HS-27A (cell line): ENCODE measurements around the gene NUTM2F.
"Not testable (repeated sequence)": the region's sequence is repeated elsewhere in the genome, so short reads cannot be mapped to it uniquely, and the experiment has no call there.

Source experiments
- DNase-seq: peaks from one replicate; pipeline ENCODE4 v3.0.0-alpha.2; 2012; ENCODE audit warnings: low read depth, missing footprints

Gene NUTM2F, protein sequence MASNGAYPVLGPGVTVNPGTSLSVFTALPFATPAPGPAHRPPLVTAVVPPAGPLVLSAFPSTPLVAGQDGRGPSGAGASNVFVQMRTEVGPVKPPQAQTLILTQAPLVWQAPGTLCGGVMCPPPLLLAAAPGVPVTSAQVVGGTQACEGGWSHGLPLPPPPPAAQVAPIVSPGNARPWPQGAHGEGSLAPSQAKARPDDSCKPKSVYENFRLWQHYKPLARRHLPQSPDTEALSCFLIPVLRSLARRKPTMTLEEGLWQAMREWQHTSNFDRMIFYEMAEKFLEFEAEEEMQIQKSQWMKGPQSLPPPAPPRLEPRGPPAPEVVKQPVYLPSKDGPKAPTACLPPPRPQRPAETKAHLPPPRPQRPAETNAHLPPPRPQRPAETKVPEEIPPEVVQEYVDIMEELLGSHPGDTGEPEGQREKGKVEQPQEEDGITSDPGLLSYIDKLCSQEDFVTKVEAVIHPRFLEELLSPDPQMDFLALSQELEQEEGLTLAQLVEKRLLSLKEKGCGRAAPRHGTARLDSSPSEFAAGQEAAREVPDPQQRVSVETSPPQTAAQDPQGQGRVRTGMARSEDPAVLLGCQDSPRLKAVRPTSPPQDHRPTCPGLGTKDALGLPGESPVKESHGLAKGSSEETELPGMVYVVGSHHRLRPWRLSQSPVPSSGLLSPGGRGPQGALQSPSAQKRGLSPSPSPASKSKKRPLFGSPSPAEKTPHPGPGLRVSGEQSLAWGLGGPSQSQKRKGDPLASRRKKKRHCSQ

GRCh38 chr9:94328544-94328943, at the start of gene NUTM2F:
NUTM2F (minus strand) TSS chr9:94328644; CDS start chr9:94328623, 21 bp downstream.
- not testable (repeated sequence) for DNase-seq

GRCh38 chr9:94375197-94375596, 46.8 kb upstream of the NUTM2F start:
- not testable (repeated sequence) for DNase-seq

DNA sequence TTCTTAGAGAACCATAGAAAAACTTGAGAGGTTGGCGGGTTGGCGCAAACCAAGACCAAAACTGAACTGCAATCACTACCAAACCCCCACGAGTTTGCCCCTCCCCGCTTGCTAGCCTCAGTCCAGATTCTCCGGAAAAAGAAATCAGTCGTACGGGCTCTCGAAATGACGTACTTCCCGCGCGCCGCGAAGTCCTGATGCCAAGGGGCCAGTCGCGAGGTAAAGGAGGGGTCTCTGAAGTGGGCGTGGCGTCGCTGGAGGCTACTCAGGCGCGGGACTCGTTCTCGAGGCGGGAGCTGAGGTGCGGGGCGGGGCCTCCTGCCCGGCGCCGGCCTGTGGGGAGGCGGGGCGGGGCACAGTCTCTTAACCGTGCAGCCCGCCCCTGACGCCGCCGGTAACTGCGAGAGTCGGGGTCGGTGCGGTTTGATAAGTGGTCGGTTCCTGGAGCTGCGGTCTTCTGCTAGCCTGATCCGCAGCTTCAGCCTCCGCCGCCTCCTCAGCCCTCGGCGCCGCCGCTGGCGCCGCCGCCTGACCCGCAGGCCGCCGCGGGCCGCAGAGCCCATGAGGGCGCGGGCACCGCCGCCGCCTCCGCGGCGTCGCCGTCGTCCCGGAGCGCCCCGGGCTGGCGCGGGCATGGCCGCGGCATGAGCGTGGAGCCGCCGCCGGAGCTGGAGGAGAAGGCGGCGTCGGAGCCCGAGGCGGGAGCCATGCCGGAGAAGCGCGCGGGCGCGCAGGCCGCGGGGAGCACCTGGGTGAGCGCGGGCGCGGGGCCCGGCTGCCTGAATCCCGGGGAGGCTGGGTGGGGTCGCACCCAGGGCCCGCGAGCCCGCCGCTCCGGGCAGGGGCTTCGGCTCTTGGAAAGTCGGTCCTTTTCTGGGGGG, 46.0 kb upstream of the NUTM2F start:
- DNase-seq: peak; percentile 39

- not testable (repeated sequence) for DNase-seq
Measured at GRCh38 chr9:94373779-94374175, 45.3 kb upstream of the NUTM2F start.

DNA sequence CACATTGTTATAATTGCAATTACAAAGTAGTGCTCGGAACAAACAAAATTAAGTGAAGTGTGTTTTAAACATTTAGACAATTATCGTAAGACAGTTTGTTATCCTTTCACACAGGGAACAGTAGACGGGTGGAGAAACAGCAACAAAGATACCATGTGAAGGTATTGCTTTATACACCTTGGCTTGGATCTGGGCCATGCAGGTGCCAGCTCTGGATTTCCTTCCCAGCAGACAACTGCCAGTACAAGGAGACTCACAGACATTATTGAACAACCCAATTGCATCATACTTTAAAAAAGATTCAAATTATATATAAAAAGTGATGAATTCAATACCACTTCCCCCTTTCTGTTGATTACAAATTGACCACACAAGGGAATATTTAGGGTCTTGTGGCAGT, 41.8 kb upstream of the NUTM2F start:
- not testable (repeated sequence) for DNase-seq

GRCh38 chr9:94364093-94364614, 35.7 kb upstream of the NUTM2F start:
- DNase-seq: not testable (repeated sequence)

DNA sequence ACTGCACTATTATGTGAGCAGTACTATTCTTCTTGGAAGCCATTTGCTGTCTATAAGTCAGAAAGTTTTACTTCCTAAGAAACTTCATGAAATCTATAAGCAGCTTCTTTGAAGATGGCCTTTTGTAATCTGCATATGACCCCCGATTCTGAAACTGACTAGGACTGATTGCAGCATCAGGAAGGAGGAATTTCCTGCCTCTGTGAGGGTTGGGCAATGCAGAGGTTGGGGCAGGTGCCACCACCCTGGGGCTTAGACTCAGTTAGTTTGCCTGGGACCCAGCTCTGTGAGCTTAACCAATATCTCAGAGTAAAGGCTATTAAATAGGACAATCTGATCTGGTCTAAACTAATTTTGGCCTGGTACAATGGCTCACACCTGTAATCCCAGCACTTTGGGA, 28.7 kb upstream of the NUTM2F start:
- DNase-seq: not testable (repeated sequence)

GRCh38 chr9:94351901-94352723, 23.7 kb upstream of the NUTM2F start:
- DNase-seq: not testable (repeated sequence)

DNA sequence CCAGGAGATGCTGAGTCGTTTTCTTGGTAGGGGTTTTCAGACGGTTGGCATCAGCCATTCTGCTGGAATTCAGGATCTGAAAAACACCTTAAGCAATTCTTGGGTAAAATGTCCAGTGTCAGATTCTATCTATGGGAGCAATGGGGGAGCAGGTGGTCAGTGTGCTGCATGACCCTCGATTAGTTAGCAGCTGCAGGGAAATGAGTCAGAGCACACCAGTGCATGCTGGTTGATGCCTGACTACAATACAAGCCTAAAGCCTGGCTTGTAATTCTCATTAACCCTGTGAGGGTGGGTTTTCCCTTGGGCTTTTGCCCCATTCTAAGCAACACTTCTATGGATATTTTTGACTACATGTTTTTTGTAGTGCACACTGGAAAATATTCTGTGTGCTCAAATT, 20.3 kb upstream of the NUTM2F start:
- DNase-seq: not testable (repeated sequence)

DNA sequence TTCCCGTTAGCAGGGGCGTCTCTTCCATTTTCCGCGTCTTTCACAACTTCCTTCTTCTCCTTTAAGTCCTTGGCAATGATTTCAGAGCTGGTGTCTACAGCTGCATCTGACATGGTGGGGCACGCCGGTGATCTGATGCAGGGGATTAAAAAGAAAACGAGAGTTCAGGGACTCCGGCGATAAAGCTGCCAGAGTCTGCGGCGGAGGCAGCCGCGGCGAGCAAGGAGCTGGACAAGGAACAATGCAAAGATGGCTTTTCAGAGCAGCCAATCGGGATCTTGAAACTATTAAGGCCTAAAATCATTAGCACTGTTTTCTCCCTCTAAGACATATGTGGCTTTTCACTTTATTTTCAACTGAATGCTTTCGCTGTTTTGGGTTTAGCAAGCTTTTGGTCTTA, 19.0 kb upstream of the NUTM2F start:
- DNase-seq: not testable (repeated sequence)

- DNase-seq: not testable (repeated sequence)
Measured at GRCh38 chr9:94341703-94342102, 13.3 kb upstream of the NUTM2F start.

- DNase-seq: not testable (repeated sequence)
Measured at GRCh38 chr9:94340750-94341149, 12.3 kb upstream of the NUTM2F start.

DNA sequence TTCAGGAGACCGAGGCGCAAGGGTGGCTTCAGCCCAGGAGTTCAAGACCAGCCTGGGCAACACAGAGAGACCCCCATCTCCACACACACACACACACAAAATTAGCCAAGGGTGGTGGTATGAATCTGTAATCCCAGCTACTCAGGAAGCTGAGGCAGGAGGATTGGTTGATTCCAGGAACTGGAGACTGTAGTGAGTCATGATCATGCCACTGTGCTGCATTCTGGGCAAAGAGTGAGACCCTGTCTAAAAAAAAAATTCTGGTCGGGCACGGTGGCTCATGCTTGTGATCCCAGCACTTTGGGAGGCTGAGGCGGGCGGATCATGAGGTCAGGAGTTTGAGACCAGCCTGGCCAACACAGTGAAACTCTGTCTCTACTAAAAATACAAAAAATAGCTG, 11.2 kb upstream of the NUTM2F start:
- not testable (repeated sequence) for DNase-seq

DNA sequence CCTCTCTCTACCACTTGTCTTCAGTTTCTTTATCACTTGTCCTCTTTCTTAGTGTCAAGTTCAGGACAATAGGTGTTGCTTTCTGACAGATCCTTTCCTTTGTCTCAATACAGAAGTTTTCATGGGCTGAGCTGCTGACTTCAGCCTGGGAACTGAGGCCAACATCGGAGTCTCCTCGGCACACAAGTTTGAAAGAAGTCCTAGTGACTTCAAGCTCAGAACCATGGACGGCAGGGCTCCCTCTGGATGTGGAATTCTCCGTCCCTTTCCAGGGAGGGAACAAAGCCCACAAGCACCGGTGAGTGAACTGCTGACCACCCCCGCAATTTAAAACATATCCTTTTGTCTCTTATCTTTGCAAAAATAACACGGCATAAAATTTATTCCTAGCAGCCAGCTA, 10.3 kb upstream of the NUTM2F start:
- not testable (repeated sequence) for DNase-seq

- not testable (repeated sequence) for DNase-seq
Measured at GRCh38 chr9:94336445-94336844, 8.0 kb upstream of the NUTM2F start.

DNA sequence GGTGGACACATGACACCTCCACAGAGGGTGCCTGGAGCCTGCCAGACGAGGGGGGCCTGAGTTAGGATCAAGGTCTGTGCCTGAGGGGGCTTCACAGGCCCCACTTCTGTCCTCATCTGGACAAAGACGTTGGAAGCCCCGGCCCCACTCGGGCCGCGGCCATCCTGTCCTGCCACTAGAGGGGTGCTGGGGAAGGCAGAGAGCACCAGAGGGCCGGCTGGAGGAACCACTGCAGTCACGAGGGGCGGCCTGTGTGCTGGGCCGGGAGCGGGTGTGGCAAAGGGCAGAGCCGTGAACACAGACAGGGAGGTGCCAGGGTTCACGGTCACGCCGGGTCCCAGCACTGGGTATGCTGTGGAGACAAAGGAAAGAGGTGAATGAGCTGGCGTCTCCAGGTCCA, 2.9 kb downstream of the NUTM2F start:
- not testable (repeated sequence) for DNase-seq

GRCh38 chr9:94323153-94323798, 5.2 kb downstream of the NUTM2F start:
- not testable (repeated sequence) for DNase-seq

- not testable (repeated sequence) for DNase-seq
Measured at GRCh38 chr9:94322342-94322940, 6.0 kb downstream of the NUTM2F start.

GRCh38 chr9:94317949-94318657, 10.3 kb downstream of the NUTM2F start:
- DNase-seq: not testable (repeated sequence)
